HepG2 (cell line): ENCODE data around the gene NDUFS2. TPM values are rescaled to one million over a fixed set of nuclear protein-coding genes. Genes with fewer than 3 reads are reported as not detected.

Source experiments
- AKAP8 ChIP-seq: sonication (generic); formaldehyde crosslinking; IDR thresholded peaks from 2 replicates; pipeline ENCODE4 v1.5.1; 2020; ENCODE audit warnings: mild to moderate bottlenecking, missing genetic modification reagents
- ATF1 ChIP-seq: IDR thresholded peaks from 2 replicates; pipeline ENCODE4 v1.6.1; 2016; ENCODE audit warnings: mild to moderate bottlenecking, control low read depth
- EEA1 ChIP-seq: sonication (generic); formaldehyde crosslinking; IDR thresholded peaks from 2 replicates; pipeline ENCODE4 v1.5.1; 2020; ENCODE audit warnings: mild to moderate bottlenecking, missing genetic modification reagents, borderline replicate concordance
- FOXP1 ChIP-seq, 2 experiments: fragments of 450-650 bp in 1 of 2; IDR thresholded peaks; 2 replicates each; pipeline ENCODE4 v1.6.1; 2017 to 2018; ENCODE audit warnings: antibody characterized with exemption in 1 of 2
- HOXA7 ChIP-seq: sonication (generic); formaldehyde crosslinking; IDR thresholded peaks from 2 replicates; pipeline ENCODE4 v1.8.1; 2022; ENCODE audit warnings: mild to moderate bottlenecking, missing genetic modification reagents, moderate library complexity
- NCOA2 ChIP-seq: sonication (generic); formaldehyde crosslinking; IDR thresholded peaks from 2 replicates; pipeline ENCODE4 v1.8.0; 2022; ENCODE audit warnings: inconsistent platforms
- NFE2L1 ChIP-seq: sonication (generic); formaldehyde crosslinking; IDR thresholded peaks from 2 replicates; pipeline ENCODE4 v1.4.0; 2020; ENCODE audit warnings: missing genetic modification reagents, mild to moderate bottlenecking, borderline replicate concordance
- PHB2 ChIP-seq: fragments of 450-650 bp; IDR thresholded peaks from 2 replicates; pipeline ENCODE4 v1.6.1; 2018; ENCODE audit not compliant: partially characterized antibody
- SETDB1 ChIP-seq: sonication (generic); formaldehyde crosslinking; IDR thresholded peaks from 2 replicates; pipeline ENCODE4 v1.5.1; 2020; ENCODE audit warnings: missing genetic modification reagents, mild to moderate bottlenecking, borderline replicate concordance
- TBP ChIP-seq: sonication (generic); formaldehyde crosslinking; IDR thresholded peaks from 2 replicates; pipeline ENCODE4 v1.5.0; 2020; ENCODE audit warnings: missing genetic modification reagents
- TRIM22 ChIP-seq: fragments of 450-650 bp; IDR thresholded peaks from 2 replicates; pipeline ENCODE4 v1.6.1; 2017
- USF2 ChIP-seq, 2 experiments: sonication (generic) in 1 of 2; formaldehyde crosslinking in 1 of 2; IDR thresholded peaks; 2 replicates each; pipeline versions ENCODE4 v1.5.1 to v1.6.1; 2011 to 2020; ENCODE audit warnings: borderline replicate concordance in 1 of 2, low read depth in 1 of 2, low read length in 1 of 2, mild to moderate bottlenecking in 1 of 2, missing genetic modification reagents in 1 of 2, moderate library complexity in 1 of 2
- ZNF235 ChIP-seq: sonication (generic); formaldehyde crosslinking; IDR thresholded peaks from 2 replicates; pipeline ENCODE4 v1.8.1; 2023; ENCODE audit warnings: mild to moderate bottlenecking, missing genetic modification reagents, borderline replicate concordance
- ZNF275 ChIP-seq: sonication (generic); formaldehyde crosslinking; IDR thresholded peaks from 2 replicates; pipeline ENCODE4 v1.8.0; 2022; ENCODE audit warnings: missing genetic modification reagents, mild to moderate bottlenecking, inconsistent platforms, borderline replicate concordance
- ZNF350 ChIP-seq: sonication (generic); formaldehyde crosslinking; IDR thresholded peaks from 2 replicates; pipeline ENCODE4 v1.4.0; 2020; ENCODE audit warnings: mild to moderate bottlenecking, low read depth, missing genetic modification reagents, borderline replicate concordance
- ZNF362 ChIP-seq: sonication (generic); formaldehyde crosslinking; IDR thresholded peaks from 2 replicates; pipeline ENCODE4 v1.4.0; 2020; ENCODE audit warnings: missing genetic modification reagents, mild to moderate bottlenecking, borderline replicate concordance
- ZNF574 ChIP-seq: sonication (generic); formaldehyde crosslinking; IDR thresholded peaks from 2 replicates; pipeline ENCODE4 v1.4.0; 2020; ENCODE audit warnings: missing genetic modification reagents
- polyA plus RNA-seq, 8 experiments: library from polyadenylated mRNA; depleted of rRNA in 3 of 8; stranded (reverse) in 7 of 8; unstranded in 1 of 8; fragments of >200 nt; fragmentation: Illumina TruSeq in 4 of 8; extraction: Trizol in 4 of 8; gene quantifications; 2 replicates each; pipeline versions ENCODE4 v1.2.1 to v1.2.3, GENCODE V29; 2011 to 2016; ENCODE audit warnings: low read depth in 4 of 8, missing spikeins in 1 of 8, mixed read lengths in 1 of 8; ENCODE audit not compliant: insufficient read depth in 1 of 8
- total RNA-seq, 5 experiments: library from RNA; depleted of rRNA; stranded (reverse); fragments of >200 nt; fragmentation: Illumina TruSeq; extraction: Trizol; gene quantifications; 2 replicates each; pipeline ENCODE4 v1.2.3, GENCODE V29; 2016; ENCODE audit warnings: low read depth in 1 of 5

The NDUFS2 gene
- total and polyA plus RNA-seq, 2 of the 13 experiments (the other 11 are each of a cell fraction or from before 2014, with no cell fraction given), result 89.9 to 118 TPM

- TF ChIP-seq ZNF574, result no peak; the same call in 1 of the 2 replicates
- TF ChIP-seq TRIM22, result no peak
- peak; percentile 53; the same call in 1 of the 2 replicates for TF ChIP-seq ZNF350 (CRISPR knock-in tag)
- TF ChIP-seq EEA1 (CRISPR knock-in tag), result no peak
- no peak for TF ChIP-seq TBP
- no peak for TF ChIP-seq ZNF362 (CRISPR knock-in tag)
- TF ChIP-seq PHB2, result no peak
- TF ChIP-seq ATF1, result no peak
- no peak for TF ChIP-seq ZNF235 (CRISPR knock-in tag)
- no peak for TF ChIP-seq NCOA2 (CRISPR knock-in tag)
- TF ChIP-seq AKAP8 (CRISPR knock-in tag), result no peak
- TF ChIP-seq FOXP1 (IDR thresholded peaks at IDR 0.05), result no peak
- no peak for TF ChIP-seq FOXP1 (CRISPR knock-in tag; IDR thresholded peaks at IDR 0.05)
- no peak for TF ChIP-seq NFE2L1 (CRISPR knock-in tag)
- TF ChIP-seq SETDB1 (CRISPR knock-in tag), result no peak
- TF ChIP-seq ZNF275 (CRISPR knock-in tag), result no peak
- no peak for TF ChIP-seq HOXA7 (CRISPR knock-in tag)
- TF ChIP-seq USF2 (IDR thresholded peaks at IDR 0.05; ENCODE audit: low read depth, low read length), result no peak
- no peak for TF ChIP-seq USF2 (CRISPR knock-in tag; IDR thresholded peaks at IDR 0.05; ENCODE audit: borderline replicate concordance)
Observed at GRCh38 chr1:161159087-161159912, 42.9 kb upstream of the NDUFS2 start, which contains the start of gene USP21 (continued).
